Endothelial cell of hepatic sinusoid (primary cell): ENCODE measurements around the gene SAMD13.
"Not testable (repeated sequence)": the region's sequence is repeated elsewhere in the genome, so short reads cannot be mapped to it uniquely, and the experiment has no call there.

Experiments used
- in situ Hi-C: cut with HindIII; loops from 2 replicates; pipeline ENCODE4 v1.10.0; 2017; ENCODE audit warnings: low sequenced_read_pairs

Gene SAMD13

DNA sequence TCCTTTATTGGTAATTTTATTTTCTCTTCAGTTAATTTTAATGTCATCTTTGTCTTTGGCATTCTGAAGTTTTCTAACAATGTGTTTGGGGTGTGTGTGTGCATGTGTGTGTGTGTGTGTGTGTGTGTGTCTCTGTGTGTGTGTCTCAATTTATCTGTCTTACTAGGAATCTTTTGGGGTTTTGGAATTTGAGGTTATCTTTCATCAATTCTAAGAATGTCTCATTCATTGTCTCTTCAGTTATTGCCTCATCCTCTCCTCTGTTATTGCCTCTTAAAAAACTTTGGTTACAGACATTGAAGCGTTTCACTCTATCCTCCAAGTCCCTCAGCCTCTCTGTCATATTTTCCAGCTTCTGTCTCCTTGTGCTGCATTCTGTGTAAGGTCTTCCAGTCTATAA is 18.1 kb upstream of the SAMD13 start:
- in situ Hi-C loops: no loop called here

DNA sequence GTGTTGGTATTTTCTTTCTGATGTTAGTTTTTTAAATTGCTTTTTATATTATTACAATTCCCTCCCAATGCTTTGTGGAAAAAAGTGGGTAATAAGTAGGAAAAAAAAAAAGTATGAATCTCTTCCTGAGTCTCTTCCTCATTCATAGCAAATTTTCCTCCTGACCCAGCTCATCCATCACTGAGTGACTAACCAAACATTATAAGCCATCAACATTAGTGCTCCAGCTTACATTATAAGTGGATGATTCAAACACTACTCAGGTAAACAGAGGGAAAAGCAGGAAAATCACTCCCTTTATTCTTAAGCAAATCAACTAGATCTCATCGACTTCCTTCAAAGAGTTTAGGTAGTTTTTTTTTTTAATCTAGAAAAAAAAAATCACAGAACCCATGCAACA is 15.4 kb upstream of the SAMD13 start:
- in situ Hi-C loops: no loop called here

GRCh38 chr1:84287389-84287788 is 14.1 kb upstream of the SAMD13 start:
- in situ Hi-C loops: not testable (repeated sequence)

- in situ Hi-C loops: no loop called here
These were observed 12.2 kb upstream of the SAMD13 start for GRCh38 chr1:84289169-84289785.

- in situ Hi-C loops: no loop called here
These were observed 9.4 kb upstream of the SAMD13 start for GRCh38 chr1:84291882-84292655.

- in situ Hi-C loops: no loop called here
These were observed 7.7 kb upstream of the SAMD13 start for GRCh38 chr1:84293766-84294165.

GRCh38 chr1:84294751-84295150 is 6.8 kb upstream of the SAMD13 start:
- in situ Hi-C loops: no loop called here

DNA sequence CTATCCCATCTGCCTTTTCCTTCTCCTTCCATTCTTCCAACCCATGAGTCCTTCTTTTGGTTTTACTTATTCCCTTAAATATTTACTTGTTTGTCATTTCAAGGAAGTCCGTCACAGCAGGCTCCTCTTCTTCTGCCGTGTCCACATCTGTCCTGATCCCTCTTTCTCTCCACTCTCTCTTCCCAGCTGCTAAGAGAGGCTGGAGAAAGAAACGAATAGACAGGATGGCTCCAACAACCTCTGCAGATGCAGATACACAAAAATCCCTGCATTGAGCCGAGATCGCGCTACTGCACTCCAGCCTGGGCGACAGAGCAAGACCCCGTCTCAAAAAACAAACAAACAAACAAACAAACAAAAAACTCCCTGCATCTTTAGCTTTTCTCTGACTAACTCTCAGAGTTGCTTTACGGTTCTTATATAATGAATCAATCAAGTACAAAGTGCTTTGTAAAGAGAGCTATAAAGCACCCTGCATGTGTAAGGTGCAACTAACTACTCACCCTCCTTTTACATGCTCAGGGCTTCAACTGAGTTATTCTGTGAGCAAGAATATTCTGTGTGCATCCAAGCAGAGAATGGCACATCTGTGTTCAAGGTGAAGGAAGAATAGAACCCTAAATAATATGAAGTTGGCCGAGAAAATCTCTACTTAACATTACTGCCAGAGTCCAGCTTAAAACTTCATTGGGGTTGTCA is 3.8 kb upstream of the SAMD13 start:
- in situ Hi-C loops: no loop called here

- in situ Hi-C loops: no loop called here
These were observed 3.2 kb upstream of the SAMD13 start for GRCh38 chr1:84298328-84298683.

DNA sequence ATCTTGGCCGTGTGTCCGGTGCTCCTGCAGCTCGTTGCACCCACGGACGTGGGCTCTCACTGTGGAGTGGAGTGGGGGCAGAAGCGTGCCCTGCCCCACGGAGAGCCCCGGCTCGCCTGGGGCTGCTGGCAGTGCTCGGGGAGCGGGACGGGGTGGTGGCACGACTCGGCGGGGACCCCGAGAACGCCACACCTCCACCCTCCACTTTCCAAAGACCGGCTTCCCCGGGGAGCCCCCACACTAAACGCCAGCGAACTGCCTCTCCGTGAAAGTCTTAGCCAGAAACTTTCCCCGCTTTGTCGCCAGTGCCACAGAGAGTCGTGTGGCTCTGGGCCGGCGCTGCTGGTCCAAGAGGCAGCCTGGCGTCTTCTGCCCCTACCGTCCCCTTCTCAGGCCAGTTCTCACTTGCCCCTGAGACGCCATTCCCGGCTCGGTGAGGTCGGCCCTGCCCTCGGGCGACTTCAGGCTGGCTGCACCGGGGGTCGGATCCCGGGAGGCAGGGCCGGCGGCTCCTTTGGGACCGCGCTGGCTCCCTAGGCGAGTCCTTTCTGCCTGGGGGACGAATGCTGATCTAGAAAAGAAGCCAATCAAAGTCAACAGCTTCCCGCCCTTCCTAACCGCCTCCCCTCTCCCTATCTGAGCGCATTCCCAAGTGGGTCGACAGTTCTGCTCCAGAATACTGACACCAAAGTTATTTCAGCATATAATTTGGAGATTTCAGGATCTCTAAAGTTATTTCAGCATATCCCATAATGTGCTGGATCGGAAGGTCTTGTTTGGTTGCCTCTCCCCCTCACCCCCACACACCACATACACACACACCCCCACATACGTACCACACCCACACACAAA is 2.6 kb upstream of the SAMD13 start:
- in situ Hi-C loops: no loop called here

DNA sequence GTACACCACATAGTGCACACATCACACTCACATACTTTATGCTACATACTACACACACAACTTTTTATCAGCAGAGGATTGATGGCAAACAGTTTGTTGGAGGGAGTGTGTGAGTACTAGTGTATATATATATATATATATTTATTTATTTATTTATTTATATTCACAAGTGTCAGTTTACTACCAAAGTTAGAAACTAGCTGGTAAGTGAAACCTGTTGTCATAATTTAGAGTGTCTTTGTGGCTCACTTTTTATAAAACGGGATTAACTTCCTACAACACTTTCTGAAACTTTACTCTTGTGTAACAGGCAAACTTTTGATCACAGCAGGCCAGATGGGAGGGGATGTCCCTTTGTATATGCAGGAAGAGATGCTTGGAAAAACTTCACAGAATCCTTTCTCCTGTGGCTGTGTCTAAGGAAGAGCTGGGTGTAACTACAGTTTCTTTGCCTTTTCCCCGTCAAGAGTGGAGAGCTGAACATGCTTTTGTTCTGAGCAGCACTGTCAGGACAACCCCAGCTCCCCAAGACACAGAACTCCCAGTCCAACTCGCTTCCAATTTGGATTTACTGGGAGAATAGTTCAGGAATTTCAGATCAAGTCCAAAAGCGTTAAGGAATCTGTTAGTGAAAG is 1.9 kb upstream of the SAMD13 start:
- in situ Hi-C loops: no loop called here

DNA sequence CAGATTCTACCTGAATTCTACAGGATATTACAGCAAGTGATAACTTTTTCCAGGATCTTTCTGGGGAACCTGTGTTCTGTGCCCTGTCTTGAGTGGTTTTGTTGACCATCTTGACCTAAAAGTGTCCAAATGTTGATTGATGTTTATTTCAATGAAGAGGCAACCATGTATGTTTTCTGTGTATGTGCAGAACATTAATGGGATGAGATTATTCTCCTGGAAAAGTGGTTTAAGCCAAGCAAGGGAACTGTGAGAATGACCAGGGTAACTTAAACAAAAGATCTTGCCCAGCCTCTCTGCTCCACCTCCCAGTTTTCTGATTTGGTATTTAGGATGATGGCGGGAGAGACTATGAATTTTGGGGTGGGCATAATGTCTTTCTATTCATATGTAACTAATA is 1.0 kb upstream of the SAMD13 start:
- in situ Hi-C loops: no loop called here

GRCh38 chr1:84301785-84302385 is 377 bp downstream of the SAMD13 start:
- in situ Hi-C loops: no loop called here

DNA sequence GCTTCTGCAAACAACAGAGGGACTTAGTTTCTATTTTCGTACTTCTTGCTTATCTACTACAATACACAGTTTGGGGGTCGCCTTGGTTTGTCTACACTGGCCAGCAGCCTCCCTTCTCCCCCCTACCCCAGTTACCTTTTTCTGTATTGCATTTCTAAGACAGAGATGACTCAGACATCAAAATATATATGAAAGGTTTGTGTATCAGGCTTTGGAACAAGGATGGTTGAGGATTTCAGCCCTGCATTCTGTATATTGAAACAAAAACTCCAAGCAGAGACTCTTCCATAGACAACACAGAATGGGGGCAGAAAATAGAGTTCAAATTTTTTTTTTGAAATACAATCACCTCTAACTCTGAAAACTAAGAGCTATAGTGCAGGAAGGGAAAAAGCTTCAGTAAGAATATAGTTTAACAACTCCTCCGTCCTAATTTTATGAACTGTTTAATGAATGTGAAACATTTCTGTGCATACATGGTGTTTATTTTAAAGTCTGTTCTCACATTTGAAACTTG is 1.9 kb downstream of the SAMD13 start:
- in situ Hi-C loops: no loop called here

- in situ Hi-C loops: no loop called here
These were observed 5.9 kb downstream of the SAMD13 start for GRCh38 chr1:84307398-84307797.

DNA sequence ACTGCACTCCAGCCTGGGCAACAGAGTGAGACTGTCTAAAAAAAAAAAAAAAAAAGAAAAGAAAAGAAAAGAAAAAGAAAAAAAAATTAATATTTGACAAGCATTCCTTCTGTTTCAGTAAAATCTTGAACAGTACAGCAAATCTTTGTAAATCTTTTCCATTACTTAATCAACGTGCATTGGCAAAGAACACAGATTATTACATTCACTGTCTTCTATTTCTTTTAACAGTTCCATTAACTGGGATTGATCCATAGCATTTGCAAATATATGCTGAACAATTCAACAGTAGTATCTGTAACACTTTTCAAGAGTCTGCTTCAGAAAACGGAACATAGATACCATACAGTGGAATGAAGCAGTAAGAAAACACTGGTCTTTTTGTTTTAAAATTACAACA is 9.8 kb downstream of the SAMD13 start:
- in situ Hi-C loops: no loop called here

GRCh38 chr1:84319662-84320061 is 18.2 kb downstream of the SAMD13 start:
- in situ Hi-C loops: no loop called here

GRCh38 chr1:84327830-84328229 is 26.3 kb downstream of the SAMD13 start:
- in situ Hi-C loops: no loop called here

DNA sequence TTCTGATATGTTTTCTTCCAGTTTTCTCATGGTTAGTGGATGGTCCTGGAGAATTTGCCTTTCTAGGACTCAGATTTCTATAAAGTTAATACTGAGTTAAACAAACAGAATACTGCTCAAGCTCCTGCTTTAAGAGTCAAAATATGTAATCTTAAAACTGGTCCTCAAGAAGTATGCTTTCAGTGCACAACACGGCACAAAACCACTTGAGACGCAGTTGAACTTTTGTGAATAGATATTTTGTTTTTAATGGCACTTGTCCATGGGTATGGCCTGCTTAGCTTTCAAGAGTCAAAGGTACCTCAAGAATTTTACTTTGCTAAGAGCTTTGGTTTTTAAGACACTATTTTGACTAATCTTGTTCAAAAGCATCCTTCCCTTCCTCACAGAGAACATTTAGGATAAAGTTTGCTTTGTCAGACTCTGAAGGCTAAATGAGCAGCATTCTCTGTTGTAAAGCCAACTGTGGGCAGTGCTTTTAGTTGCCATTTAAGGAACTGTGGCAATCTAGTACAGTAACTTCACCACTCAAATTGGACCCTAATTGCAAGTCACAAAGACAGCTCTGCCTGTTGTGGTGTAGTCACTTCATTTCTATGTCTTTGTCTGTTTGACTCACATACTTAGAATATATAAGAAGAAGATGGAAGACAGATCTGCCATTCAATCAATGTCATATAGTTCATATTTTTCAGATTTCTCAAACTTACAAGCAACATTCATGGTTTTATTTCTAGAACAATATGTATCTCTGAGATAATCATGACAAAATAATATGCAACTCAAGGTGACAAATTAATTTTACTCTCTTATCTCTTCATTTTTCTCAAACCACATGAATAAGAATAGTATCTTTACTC is 28.8 kb downstream of the SAMD13 start:
- in situ Hi-C loops: no loop called here
